Caco-2 (cell line): ENCODE data around the gene CLTC. TPM values are rescaled to one million over a fixed set of nuclear protein-coding genes. Genes with fewer than 3 reads are reported as not detected.

Source experiments
- BruUV-seq: library from RNA; stranded (reverse); fragments of 400-500 nt; replicated peaks from 2 replicates; lab custom pipeline; 2021; lab: Mats Ljungman, UMichigan
- CTCF ChIA-PET: fragments of 300-600 bp; sonication (Branson Sonifier 250); formaldehyde crosslinking; loops from one replicate; lab custom pipeline; 2022; ENCODE audit warnings: antibody characterized with exemption; lab: Charles Lee
- POLR2A ChIA-PET: fragments of 300-600 bp; sonication (Branson Sonifier 250); formaldehyde crosslinking; loops from one replicate; lab custom pipeline; 2022; ENCODE audit warnings: antibody characterized with exemption; lab: Charles Lee
- DNase-seq, 2 experiments: peaks; one replicate each; pipeline versions ENCODE4 v3.0.0 to v3.0.0-alpha.2; 2020 to 2022
- H3K27me3 ChIP-seq: replicated peaks from 2 replicates; pipeline ENCODE4 v1.6.0; 2011; ENCODE audit warnings: low read length; ENCODE audit not compliant: control insufficient read depth, insufficient read depth
- H3K36me3 ChIP-seq: 2 replicates; pipeline ENCODE4 v1.5.1; 2011; ENCODE audit warnings: low read length; ENCODE audit not compliant: control insufficient read depth, insufficient read depth
- H3K4me1 ChIP-seq: fragments of 250-450 bp; sonication (Bioruptor Pico); 2 replicates; pipeline ENCODE4 v1.5.1; 2020; ENCODE audit warnings: mild to moderate bottlenecking
- H3K4me3 ChIP-seq: 2 replicates; pipeline ENCODE4 v1.5.1; 2011; ENCODE audit warnings: low read depth, mild to moderate bottlenecking, control low read depth, low read length
- H3K9me3 ChIP-seq: fragments of 250-450 bp; sonication (Bioruptor Pico); 2 replicates; pipeline ENCODE4 v1.5.1; 2020; ENCODE audit warnings: mild to moderate bottlenecking, moderate library complexity
- H3K27ac Mint-ChIP-seq: one replicate; pipeline ENCODE4 v1.8.0; 2022; ENCODE audit warnings: mixed read lengths; ENCODE audit not compliant: unreplicated experiment
- H3K27me3 Mint-ChIP-seq: one replicate; pipeline ENCODE4 v1.8.0; 2022; ENCODE audit warnings: mixed read lengths; ENCODE audit not compliant: insufficient read depth, unreplicated experiment
- H3K36me3 Mint-ChIP-seq: one replicate; pipeline ENCODE4 v1.8.0; 2022; ENCODE audit warnings: mild to moderate bottlenecking, mixed read lengths; ENCODE audit not compliant: insufficient read depth, unreplicated experiment
- H3K4me1 Mint-ChIP-seq: one replicate; pipeline ENCODE4 v1.8.0; 2022; ENCODE audit warnings: low read depth, mixed read lengths; ENCODE audit not compliant: unreplicated experiment
- H3K4me3 Mint-ChIP-seq: one replicate; pipeline ENCODE4 v1.8.0; 2022; ENCODE audit warnings: mild to moderate bottlenecking, moderate library complexity, mixed read lengths; ENCODE audit not compliant: unreplicated experiment
- H3K9me3 Mint-ChIP-seq: one replicate; pipeline ENCODE4 v1.8.0; 2022; ENCODE audit warnings: mixed read lengths; ENCODE audit not compliant: unreplicated experiment
- intact Hi-C: fragments of 100-400 bp; cut with micrococcal nuclease; formaldehyde crosslinking; loops from one replicate; pipeline ENCODE4 v1.10.0; 2022; ENCODE audit not compliant: unreplicated experiment
- total RNA-seq: library from RNA; stranded (reverse); gene quantifications from 2 replicates; pipeline ENCODE4 v1.2.3, GENCODE V29; 2022
- TF ChIP-seq, protein P1 (sequence below), 2 experiments: fragments of 200-600 bp in 1 of 2; IDR thresholded peaks; 1 replicate in 1 of 2; 2 replicates in 1 of 2; pipeline versions ENCODE4 v1.5.1 to v1.8.0; 2011 to 2022; ENCODE audit warnings: antibody characterized with exemption in 1 of 2, control low read depth in 1 of 2, inconsistent platforms in 1 of 2, low read depth in 1 of 2, low read length in 1 of 2, mild to moderate bottlenecking in 1 of 2, moderate library complexity in 1 of 2; ENCODE audit not compliant: insufficient read depth in 1 of 2, severe bottlenecking in 1 of 2, unreplicated experiment in 1 of 2

The CLTC gene
- total RNA-seq, 1 experiment from 2014 or later = 289 TPM

GRCh38 chr17:59711936-59712335, 92.2 kb downstream of the CLTC start:
- Histone ChIP-seq H3K9me3 (no peaks in the 10 kb centered on the region), H3K4me3 (no peak overlapping the region), H3K27me3 (no peaks in the 10 kb centered on the region), H3K36me3 (no peaks in the 10 kb centered on the region), H3K4me1 (peaks cover 11% of the 10 kb centered on the region)
- ChIA-PET POLR2A (no interaction called here), CTCF (no interaction called here)
- H3K9me3 Mint-ChIP-seq = no peaks in the 10 kb centered on the region
- BruUV-seq = no TSS peak
- no peak overlapping the region for H3K27ac Mint-ChIP-seq
- DNase-seq = no peak
- peaks cover 17% of the 10 kb centered on the region for H3K36me3 Mint-ChIP-seq
- no peak overlapping the region for H3K4me3 Mint-ChIP-seq
- intact Hi-C loops = no loop called here
- no peaks in the 10 kb centered on the region for H3K27me3 Mint-ChIP-seq
- TF ChIP-seq, protein P1, sequence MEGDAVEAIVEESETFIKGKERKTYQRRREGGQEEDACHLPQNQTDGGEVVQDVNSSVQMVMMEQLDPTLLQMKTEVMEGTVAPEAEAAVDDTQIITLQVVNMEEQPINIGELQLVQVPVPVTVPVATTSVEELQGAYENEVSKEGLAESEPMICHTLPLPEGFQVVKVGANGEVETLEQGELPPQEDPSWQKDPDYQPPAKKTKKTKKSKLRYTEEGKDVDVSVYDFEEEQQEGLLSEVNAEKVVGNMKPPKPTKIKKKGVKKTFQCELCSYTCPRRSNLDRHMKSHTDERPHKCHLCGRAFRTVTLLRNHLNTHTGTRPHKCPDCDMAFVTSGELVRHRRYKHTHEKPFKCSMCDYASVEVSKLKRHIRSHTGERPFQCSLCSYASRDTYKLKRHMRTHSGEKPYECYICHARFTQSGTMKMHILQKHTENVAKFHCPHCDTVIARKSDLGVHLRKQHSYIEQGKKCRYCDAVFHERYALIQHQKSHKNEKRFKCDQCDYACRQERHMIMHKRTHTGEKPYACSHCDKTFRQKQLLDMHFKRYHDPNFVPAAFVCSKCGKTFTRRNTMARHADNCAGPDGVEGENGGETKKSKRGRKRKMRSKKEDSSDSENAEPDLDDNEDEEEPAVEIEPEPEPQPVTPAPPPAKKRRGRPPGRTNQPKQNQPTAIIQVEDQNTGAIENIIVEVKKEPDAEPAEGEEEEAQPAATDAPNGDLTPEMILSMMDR (IDR thresholded peaks at IDR 0.05; ENCODE audit: insufficient read depth in 1 of 2, low read depth in 1 of 2, low read length in 1 of 2, severe bottlenecking in 1 of 2, unreplicated experiment in 1 of 2) = no peak
- peaks cover 7% of the 10 kb centered on the region for H3K4me1 Mint-ChIP-seq

GRCh38 chr17:59712862-59713261, 93.2 kb downstream of the CLTC start:
- Histone ChIP-seq H3K27me3 (no peaks in the 10 kb centered on the region), H3K4me3 (no peak overlapping the region), H3K4me1 (peaks cover 11% of the 10 kb centered on the region), H3K9me3 (no peaks in the 10 kb centered on the region), H3K36me3 (no peaks in the 10 kb centered on the region)
- Mint-ChIP-seq H3K27ac (no peak overlapping the region), H3K36me3 (peaks cover 8% of the 10 kb centered on the region), H3K4me3 (no peak overlapping the region), H3K4me1 (peaks cover 7% of the 10 kb centered on the region), H3K9me3 (no peaks in the 10 kb centered on the region), H3K27me3 (no peaks in the 10 kb centered on the region)
- TF ChIP-seq, protein P1 (IDR thresholded peaks at IDR 0.05; ENCODE audit: insufficient read depth in 1 of 2, low read depth in 1 of 2, low read length in 1 of 2, severe bottlenecking in 1 of 2, unreplicated experiment in 1 of 2) = no peak
- CTCF ChIA-PET = no interaction called here
- no TSS peak for BruUV-seq
- intact Hi-C loops = no loop called here
- POLR2A ChIA-PET = no interaction called here
- DNase-seq = no peak

GRCh38 chr17:59714255-59714654, 94.6 kb downstream of the CLTC start:
- BruUV-seq = no TSS peak
- Mint-ChIP-seq H3K4me3 (no peak overlapping the region), H3K27me3 (no peaks in the 10 kb centered on the region), H3K27ac (no peak overlapping the region), H3K4me1 (peaks cover 7% of the 10 kb centered on the region), H3K36me3 (peaks cover 17% of the 10 kb centered on the region), H3K9me3 (no peaks in the 10 kb centered on the region)
- intact Hi-C loops = no loop called here
- ChIA-PET POLR2A (no interaction called here), CTCF (no interaction called here)
- no peaks in the 10 kb centered on the region for H3K36me3 ChIP-seq
- H3K27me3 ChIP-seq = no peaks in the 10 kb centered on the region
- no peaks in the 10 kb centered on the region for H3K9me3 ChIP-seq
- no peak for DNase-seq
- peaks cover 3% of the 10 kb centered on the region; the same call in 1 of the 2 replicates for H3K4me1 ChIP-seq
- H3K4me3 ChIP-seq = no peak overlapping the region
- TF ChIP-seq, protein P1 (IDR thresholded peaks at IDR 0.05; ENCODE audit: insufficient read depth in 1 of 2, low read depth in 1 of 2, low read length in 1 of 2, severe bottlenecking in 1 of 2, unreplicated experiment in 1 of 2) = no peak
